DOHH2 (cell line): ENCODE data around the gene SLC3A2.

Experiments
- CTCF ChIP-seq: fragments of 200-600 bp; sonication (generic); IDR thresholded peaks from one replicate; pipeline ENCODE4 v1.5.1; 2014; ENCODE audit warnings: antibody characterized with exemption, mild to moderate bottlenecking, low read depth, low read length; ENCODE audit not compliant: poor library complexity, severe bottlenecking
- EZH2phosphoT487 ChIP-seq: fragments of 200-600 bp; sonication (generic); IDR thresholded peaks from 2 replicates; pipeline ENCODE4 v1.6.1; 2017; ENCODE audit warnings: borderline replicate concordance, mild to moderate bottlenecking, antibody characterized with exemption, low read length, moderate library complexity, mixed read lengths

- TF ChIP-seq CTCF, result no peak
- no peak for TF ChIP-seq EZH2phosphoT487
These were observed 17.3 kb downstream of the SLC3A2 start for GRCh38 chr11:62898027-62898426.
